OCI-LY3 (cell line): ENCODE data around the gene MMP3.

Experiments
- H2AFZ ChIP-seq: fragments of 200-600, 300-600 bp; shearing (Covaris generic); 2 replicates; pipeline ENCODE4 v1.6.0; 2014; ENCODE audit warnings: antibody characterized with exemption, low read depth, low read length
- H3K27ac ChIP-seq: fragments of 200-600, 300-600 bp; sonication (generic); 2 replicates; pipeline ENCODE4 v1.5.1; 2014; ENCODE audit warnings: mild to moderate bottlenecking, low read length, moderate library complexity, mixed read lengths
- H3K27me3 ChIP-seq: fragments of 200-600, 300-600 bp; sonication (generic); 2 replicates; pipeline ENCODE4 v1.6.1; 2014; ENCODE audit warnings: low read depth, low read length, mixed read lengths
- H3K36me3 ChIP-seq: fragments of 200-600, 300-600 bp; sonication (generic); replicated peaks from 2 replicates; pipeline ENCODE3; 2014; ENCODE audit warnings: low read depth, low read length, mixed read lengths
- H3K4me1 ChIP-seq: fragments of 300-600, 200-600 bp; sonication (generic); 2 replicates; pipeline ENCODE4 v1.6.1; 2014; ENCODE audit warnings: low read length, mixed read lengths
- H3K4me2 ChIP-seq: fragments of 200-600, 300-600 bp; sonication (generic); 2 replicates; pipeline ENCODE4 v1.6.1; 2014; ENCODE audit warnings: low read length, mixed read lengths
- H3K4me3 ChIP-seq: fragments of 300-600, 200-600 bp; sonication (generic); 2 replicates; pipeline ENCODE4 v1.5.1; 2014; ENCODE audit warnings: antibody characterized with exemption, mild to moderate bottlenecking, low read length, moderate library complexity
- H3K79me2 ChIP-seq: fragments of 300-600, 200-600 bp; shearing (Covaris generic); 2 replicates; pipeline ENCODE4 v1.6.1; 2014; ENCODE audit warnings: mild to moderate bottlenecking, low read length, mixed read lengths
- H3K9ac ChIP-seq: fragments of 300-600, 200-600 bp; shearing (Covaris generic); 2 replicates; pipeline ENCODE4 v1.6.0; 2014; ENCODE audit warnings: mild to moderate bottlenecking, low read length, moderate library complexity
- H3K9me3 ChIP-seq: fragments of 200-600, 300-600 bp; shearing (Covaris generic); 2 replicates; pipeline ENCODE4 v1.6.1; 2014; ENCODE audit warnings: low read length, mixed read lengths; ENCODE audit not compliant: insufficient read depth
- H4K20me1 ChIP-seq: fragments of 200-600, 300-600 bp; sonication (generic); 2 replicates; pipeline ENCODE4 v1.6.1; 2016; ENCODE audit warnings: low read length, mixed read lengths; ENCODE audit not compliant: insufficient read depth
- CTCF ChIP-seq: fragments of 200-600, 300-600 bp; sonication (generic); IDR thresholded peaks from 2 replicates; pipeline ENCODE4 v1.5.1; 2014; ENCODE audit warnings: antibody characterized with exemption, low read length, low read depth
- EZH2phosphoT487 ChIP-seq: fragments of 200-600 bp; shearing (Covaris generic); IDR thresholded peaks from 2 replicates; pipeline ENCODE4 v1.6.1; 2018; ENCODE audit warnings: antibody characterized with exemption, mixed run types, low read depth

The MMP3 gene

DNA sequence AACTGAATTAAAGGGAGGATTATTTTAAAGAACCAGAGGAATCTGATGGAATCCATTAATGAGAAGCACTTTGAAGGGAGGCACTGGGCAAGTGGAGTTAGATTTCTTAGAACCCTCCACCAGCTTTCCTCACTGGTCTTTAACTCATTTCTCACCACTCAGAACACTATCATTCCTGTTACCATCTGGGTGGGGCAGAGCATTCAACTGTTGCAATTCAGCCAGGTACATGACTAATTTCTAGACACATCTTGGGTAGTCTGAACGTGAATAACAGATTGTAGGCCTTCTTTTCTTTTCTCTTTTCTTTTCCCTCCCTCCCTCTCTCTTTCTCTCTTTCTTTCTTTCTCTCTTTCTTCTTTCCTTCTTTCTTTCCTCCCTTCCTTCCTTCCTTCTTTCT, 29.9 kb downstream of the MMP3 start:
- no peaks in the 10 kb centered on the region for H4K20me1 ChIP-seq
- no peak overlapping the region for H2AFZ ChIP-seq
- H3K4me1 ChIP-seq: no peaks in the 10 kb centered on the region
- H3K9me3 ChIP-seq: no peaks in the 10 kb centered on the region
- H3K4me3 ChIP-seq: no peak overlapping the region
- H3K27ac ChIP-seq: no peak overlapping the region
- no peak overlapping the region for H3K4me2 ChIP-seq
- no peak overlapping the region for H3K9ac ChIP-seq
- no peaks in the 10 kb centered on the region for H3K79me2 ChIP-seq
- TF ChIP-seq CTCF (no peak), EZH2phosphoT487 (no peak)
- H3K27me3 ChIP-seq: peaks cover 2% of the 10 kb centered on the region; the same call in 1 of the 2 replicates
- H3K36me3 ChIP-seq: no peaks in the 10 kb centered on the region

DNA sequence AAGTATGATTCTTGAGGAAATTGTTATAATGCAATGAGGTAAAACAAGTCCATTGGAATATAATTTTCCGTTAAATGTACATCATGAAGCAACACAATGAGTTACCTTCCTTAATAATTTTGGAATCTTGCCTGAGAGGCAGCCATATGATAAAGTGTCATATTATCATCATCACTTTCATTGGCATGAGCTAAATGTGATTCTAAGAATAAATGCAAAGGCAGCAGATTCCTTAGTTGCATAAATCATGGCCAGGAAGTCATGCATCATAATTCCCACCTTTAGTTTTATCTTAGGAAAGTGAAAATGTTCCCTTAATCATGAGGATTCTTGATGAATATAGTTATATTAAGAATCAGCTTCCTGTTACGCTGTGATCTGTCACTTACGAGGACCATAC, 31.2 kb downstream of the MMP3 start:
- Histone ChIP-seq H3K4me3 (no peak overlapping the region), H3K36me3 (no peaks in the 10 kb centered on the region), H3K4me1 (no peaks in the 10 kb centered on the region), H2AFZ (no peak overlapping the region), H3K79me2 (no peaks in the 10 kb centered on the region), H3K4me2 (no peak overlapping the region), H3K27me3 (peaks cover 2% of the 10 kb centered on the region; the same call in 1 of the 2 replicates), H3K9ac (no peak overlapping the region), H3K27ac (no peak overlapping the region), H3K9me3 (no peaks in the 10 kb centered on the region), H4K20me1 (no peaks in the 10 kb centered on the region)
- TF ChIP-seq CTCF: no peak
- no peak for TF ChIP-seq EZH2phosphoT487

GRCh38 chr11:102810950-102811660, 32.3 kb downstream of the MMP3 start:
- H4K20me1 ChIP-seq: no peaks in the 10 kb centered on the region
- H3K79me2 ChIP-seq: no peaks in the 10 kb centered on the region
- H3K4me2 ChIP-seq: no peak overlapping the region
- no peak for TF ChIP-seq EZH2phosphoT487
- peak; percentile 48 for TF ChIP-seq CTCF
- H3K9ac ChIP-seq: no peak overlapping the region
- no peaks in the 10 kb centered on the region for H3K4me1 ChIP-seq
- H3K9me3 ChIP-seq: no peaks in the 10 kb centered on the region
- peaks cover 2% of the 10 kb centered on the region; the same call in 1 of the 2 replicates for H3K27me3 ChIP-seq
- H3K27ac ChIP-seq: no peak overlapping the region
- no peak overlapping the region for H2AFZ ChIP-seq
- no peaks in the 10 kb centered on the region for H3K36me3 ChIP-seq
- no peak overlapping the region for H3K4me3 ChIP-seq

GRCh38 chr11:102809971-102810370, 33.4 kb downstream of the MMP3 start:
- no peaks in the 10 kb centered on the region for H3K79me2 ChIP-seq
- no peaks in the 10 kb centered on the region for H3K9me3 ChIP-seq
- H3K27ac ChIP-seq: no peak overlapping the region
- TF ChIP-seq EZH2phosphoT487 (no peak), CTCF (no peak)
- H4K20me1 ChIP-seq: no peaks in the 10 kb centered on the region
- H3K4me3 ChIP-seq: no peak overlapping the region
- no peaks in the 10 kb centered on the region for H3K4me1 ChIP-seq
- no peak overlapping the region for H3K4me2 ChIP-seq
- peaks cover 2% of the 10 kb centered on the region; the same call in 1 of the 2 replicates for H3K27me3 ChIP-seq
- H2AFZ ChIP-seq: no peak overlapping the region
- no peak overlapping the region for H3K9ac ChIP-seq
- H3K36me3 ChIP-seq: no peaks in the 10 kb centered on the region
